H1 (cell line): ENCODE data around the gene KRTAP10-3. TPM values are rescaled to one million over a fixed set of nuclear protein-coding genes. Genes with fewer than 3 reads are reported as not detected.

Experiments used
- CTCF ChIA-PET: fragments of 300-600 bp; sonication (Branson Sonifier 250); formaldehyde crosslinking; loops from one replicate; lab custom pipeline; 2021; ENCODE audit not compliant: partially characterized antibody; lab: Charles Lee
- POLR2A ChIA-PET: fragments of 300-600 bp; sonication (Branson Sonifier 250); formaldehyde crosslinking; loops from one replicate; lab custom pipeline; 2021; ENCODE audit warnings: inconsistent platforms; ENCODE audit not compliant: partially characterized antibody; lab: Charles Lee
- DNase-seq, 2 experiments: peaks; one replicate each; pipeline versions ENCODE4 v3.0.0 to v3.0.0-alpha.2; 2010 to 2022; ENCODE audit warnings: low spot score in 2 of 2, low read depth in 1 of 2, mixed read lengths in 1 of 2
- FAIRE-seq: peaks from 2 replicates; lab custom pipeline; 2011; peaks lifted over from hg19 to GRCh38; lab: Jason Lieb, UNC
- H2AFZ ChIP-seq: 2 replicates; pipeline ENCODE4 v1.8.1; 2012; ENCODE audit warnings: low read length, inconsistent platforms
- H2AK5ac ChIP-seq: 2 replicates; pipeline ENCODE4 v1.6.1; 2013; ENCODE audit warnings: low read depth, low read length
- H2BK120ac ChIP-seq: replicated peaks from 2 replicates; pipeline ENCODE3; 2013; ENCODE audit warnings: low read depth, low read length, inconsistent platforms
- H2BK12ac ChIP-seq: 2 replicates; pipeline ENCODE4 v1.6.1; 2013; ENCODE audit warnings: low read depth, low read length
- H2BK15ac ChIP-seq: 2 replicates; pipeline ENCODE4 v1.6.1; 2013; ENCODE audit warnings: low read length
- H2BK20ac ChIP-seq: 2 replicates; pipeline ENCODE4 v1.6.1; 2013; ENCODE audit warnings: low read length
- H2BK5ac ChIP-seq: 2 replicates; pipeline ENCODE4 v1.6.1; 2013; ENCODE audit warnings: low read depth, low read length
- H3K14ac ChIP-seq: 2 replicates; pipeline ENCODE4 v1.6.1; 2013; ENCODE audit warnings: inconsistent platforms; ENCODE audit not compliant: insufficient read length
- H3K18ac ChIP-seq: 2 replicates; pipeline ENCODE4 v1.6.1; 2013; ENCODE audit warnings: low read length; ENCODE audit errors: extremely low read depth
- H3K23ac ChIP-seq: 2 replicates; pipeline ENCODE4 v1.6.1; 2013; ENCODE audit warnings: inconsistent platforms; ENCODE audit not compliant: insufficient read length
- H3K23me2 ChIP-seq: 2 replicates; pipeline ENCODE4 v1.6.1; 2013; ENCODE audit warnings: low read depth, low read length
- H3K27ac ChIP-seq: 2 replicates; pipeline ENCODE4 v1.6.1; 2011; ENCODE audit warnings: low read depth, low read length, inconsistent platforms
- H3K27me3 ChIP-seq, 4 experiments: replicated peaks in 1 of 4; 1 replicate in 1 of 4; 2 replicates in 3 of 4; pipeline versions ENCODE4 v1.6.1 to v1.8.1; 2011 to 2013; ENCODE audit warnings: low read length in 3 of 4, mild to moderate bottlenecking in 3 of 4, inconsistent platforms in 2 of 4, mixed read lengths in 2 of 4, moderate library complexity in 1 of 4; ENCODE audit not compliant: control insufficient read depth in 3 of 4, insufficient read depth in 3 of 4; ENCODE audit errors: extremely low read depth in 1 of 4
- H3K36me3 ChIP-seq, 4 experiments: 2 replicates each; pipeline versions ENCODE4 v1.6.1 to v1.8.1; 2011 to 2013; ENCODE audit warnings: mild to moderate bottlenecking in 4 of 4, low read length in 3 of 4, moderate library complexity in 2 of 4, control low read depth in 1 of 4, inconsistent platforms in 1 of 4; ENCODE audit not compliant: insufficient read depth in 4 of 4, control insufficient read depth in 2 of 4
- H3K4ac ChIP-seq: replicated peaks from 2 replicates; pipeline ENCODE3; 2013; ENCODE audit warnings: low read length, low read depth, mixed read lengths, inconsistent platforms; ENCODE audit not compliant: insufficient read length
- H3K4me1 ChIP-seq, 4 experiments: replicated peaks in 1 of 4; 1 replicate in 1 of 4; 2 replicates in 3 of 4; pipeline versions ENCODE4 v1.6.1 to v1.8.1; 2011 to 2013; ENCODE audit warnings: low read length in 3 of 4, inconsistent platforms in 2 of 4, mixed read lengths in 1 of 4; ENCODE audit not compliant: insufficient read depth in 4 of 4, control insufficient read depth in 3 of 4
- H3K4me2 ChIP-seq, 2 experiments: 2 replicates each; pipeline versions ENCODE4 v1.6.1 to v1.8.1; 2011 to 2013; ENCODE audit warnings: low read depth in 2 of 2, low read length in 2 of 2, control low read depth in 1 of 2, inconsistent platforms in 1 of 2, mild to moderate bottlenecking in 1 of 2; ENCODE audit not compliant: insufficient read depth in 1 of 2
- H3K4me3 ChIP-seq, 4 experiments: fragments of 200-600, 300-600 bp in 1 of 4; sonication (generic), shearing (Covaris generic), sonication (Bioruptor Twin) in 1 of 4; 2 replicates each; pipeline versions ENCODE4 v1.5.1 to v1.8.1; 2011 to 2016; ENCODE audit warnings: low read length in 4 of 4, low read depth in 3 of 4, control low read depth in 2 of 4, inconsistent platforms in 2 of 4, mild to moderate bottlenecking in 2 of 4, mixed read lengths in 1 of 4, moderate library complexity in 1 of 4; ENCODE audit not compliant: insufficient read depth in 2 of 4; ENCODE audit errors: extremely low read depth in 1 of 4
- H3K56ac ChIP-seq: replicated peaks from 2 replicates; pipeline ENCODE3; 2013; ENCODE audit warnings: low read depth, mild to moderate bottlenecking, mixed read lengths, low read length, inconsistent platforms; ENCODE audit not compliant: insufficient read length
- H3K79me1 ChIP-seq: 2 replicates; pipeline ENCODE4 v1.6.1; 2013; ENCODE audit warnings: low read depth, low read length, control low read depth
- H3K79me2 ChIP-seq, 2 experiments: 2 replicates each; pipeline versions ENCODE4 v1.6.1 to v1.8.1; 2012 to 2013; ENCODE audit warnings: low read length in 2 of 2, mild to moderate bottlenecking in 2 of 2, inconsistent platforms in 1 of 2; ENCODE audit not compliant: insufficient read depth in 2 of 2, control insufficient read depth in 1 of 2
- H3K9ac ChIP-seq, 4 experiments: replicated peaks in 1 of 4; 1 replicate in 1 of 4; 2 replicates in 3 of 4; pipeline versions ENCODE4 v1.6.1 to v1.8.1; 2011 to 2013; ENCODE audit warnings: low read depth in 3 of 4, low read length in 3 of 4, control low read depth in 2 of 4, mild to moderate bottlenecking in 2 of 4, moderate library complexity in 2 of 4, inconsistent platforms in 1 of 4; ENCODE audit errors: extremely low read depth in 1 of 4
- H3K9me3 ChIP-seq, 2 experiments: 2 replicates each; pipeline versions ENCODE4 v1.6.1 to v1.8.1; 2012 to 2013; ENCODE audit warnings: mild to moderate bottlenecking in 2 of 2, moderate library complexity in 2 of 2, control low read depth in 1 of 2, inconsistent platforms in 1 of 2, low read depth in 1 of 2, low read length in 1 of 2, mixed read lengths in 1 of 2; ENCODE audit not compliant: insufficient read depth in 2 of 2
- H4K20me1 ChIP-seq, 2 experiments: replicated peaks in 1 of 2; 2 replicates each; pipeline versions ENCODE3 to v1.8.1; 2011 to 2013; ENCODE audit warnings: inconsistent platforms in 2 of 2, low read length in 2 of 2, mild to moderate bottlenecking in 1 of 2; ENCODE audit not compliant: insufficient read depth in 2 of 2, control insufficient read depth in 1 of 2
- H4K5ac ChIP-seq: 2 replicates; pipeline ENCODE4 v1.6.1; 2013; ENCODE audit warnings: low read length, low read depth, mixed read lengths, inconsistent platforms; ENCODE audit not compliant: insufficient read length
- H4K8ac ChIP-seq: 2 replicates; pipeline ENCODE4 v1.8.0; 2013; ENCODE audit warnings: mild to moderate bottlenecking, moderate library complexity, low read length, inconsistent platforms; ENCODE audit not compliant: insufficient read depth; ENCODE audit errors: extremely low read depth
- H4K91ac ChIP-seq: replicated peaks from 2 replicates; pipeline ENCODE3; 2013; ENCODE audit warnings: low read length, mixed read lengths, inconsistent platforms; ENCODE audit not compliant: insufficient read length
- BRCA1 ChIP-seq: IDR thresholded peaks from 2 replicates; pipeline ENCODE4 v1.6.1; 2012; ENCODE audit warnings: low read depth, low read length, improper control_type of control experiment
- CEBPB ChIP-seq: IDR thresholded peaks from 2 replicates; pipeline ENCODE4 v1.6.1; 2012; ENCODE audit warnings: low read depth, low read length
- HDAC6 ChIP-seq: IDR thresholded peaks from one replicate; pipeline ENCODE4 v1.7.1; 2012; ENCODE audit warnings: low read depth, mild to moderate bottlenecking, inconsistent platforms, low read length, moderate library complexity
- POLR2A ChIP-seq, 2 experiments: IDR thresholded peaks; 1 replicate in 1 of 2; 2 replicates in 1 of 2; pipeline ENCODE4 v1.6.1; 2011; ENCODE audit warnings: low read depth in 2 of 2, low read length in 2 of 2, mild to moderate bottlenecking in 2 of 2; ENCODE audit errors: control extremely low read depth in 1 of 2
- RBBP5 ChIP-seq: IDR thresholded peaks from 2 replicates; pipeline ENCODE4 v1.7.1; 2012; ENCODE audit warnings: low read depth, mild to moderate bottlenecking, inconsistent platforms, low read length, moderate library complexity, borderline replicate concordance
- SIN3A ChIP-seq, 2 experiments: IDR thresholded peaks in 1 of 2; conservative IDR thresholded peaks in 1 of 2; 2 replicates each; pipeline ENCODE4 v1.6.1; 2011 to 2012; ENCODE audit warnings: low read length in 2 of 2, improper control_type of control experiment in 1 of 2, low read depth in 1 of 2, mild to moderate bottlenecking in 1 of 2
- SP2 ChIP-seq: IDR thresholded peaks from 2 replicates; pipeline ENCODE4 v1.6.1; 2012; ENCODE audit warnings: mild to moderate bottlenecking, low read length, inconsistent platforms
- SRF ChIP-seq: IDR thresholded peaks from 2 replicates; pipeline ENCODE4 v1.6.1; 2011; ENCODE audit warnings: mild to moderate bottlenecking, low read depth, low read length, moderate library complexity
- SUZ12 ChIP-seq: fragments of 200-600 bp; sonication (generic); IDR thresholded peaks from 2 replicates; pipeline ENCODE4 v1.6.1; 2012; ENCODE audit warnings: mild to moderate bottlenecking, inconsistent platforms, low read length, moderate library complexity, mixed read lengths
- USF2 ChIP-seq: IDR thresholded peaks from 2 replicates; pipeline ENCODE4 v1.6.1; 2011; ENCODE audit warnings: low read length, improper control_type of control experiment
- ZNF274 ChIP-seq: IDR thresholded peaks from 2 replicates; pipeline ENCODE4 v1.7.0; 2012; ENCODE audit warnings: low read length, borderline replicate concordance; ENCODE audit errors: extremely low read depth
- WGBS, 2 experiments: shearing (Covaris generic) in 1 of 2; methylation state at CpG; one replicate each; pipeline versions ENCODE4 v1.1.6 to v1.1.7; 2013 to 2015; ENCODE audit warnings: low lambda C conversion rate in 2 of 2, mixed read lengths in 2 of 2, inconsistent platforms in 1 of 2, low coverage in 1 of 2, missing lambda C conversion rate in 1 of 2; ENCODE audit not compliant: insufficient replicate concordance in 2 of 2, insufficient coverage in 1 of 2, insufficient read length in 1 of 2; ENCODE audit errors: extremely low coverage in 1 of 2, missing lambda C conversion rate in 1 of 2; 5-methylcytosine and 5-hydroxymethylcytosine counted together
- polyA plus RNA-seq, 7 experiments: library from polyadenylated mRNA; depleted of rRNA in 3 of 7; stranded (reverse) in 5 of 7; unstranded in 2 of 7; fragments of >200 nt in 5 of 7; fragments of 200-250 nt in 2 of 7; gene quantifications; 1 replicate in 5 of 7; 2 replicates in 1 of 7; 4 replicates in 1 of 7; pipeline versions ENCODE4 v1.2.1 to v1.2.3, GENCODE V29; 2011 to 2013; ENCODE audit warnings: missing spikeins in 2 of 7, mixed read lengths in 2 of 7
- total RNA-seq: library from RNA; stranded (reverse); fragmentation: NEBNext Ultra II Directional; extraction: Animal tissue kit (Norgen Biotek cat#: 25700); gene quantifications from 2 replicates; pipeline ENCODE4 v1.2.1, GENCODE V29; 2021
- TF ChIP-seq, protein P1 (sequence below): IDR thresholded peaks from 2 replicates; pipeline ENCODE4 v1.6.1; 2012; ENCODE audit warnings: inconsistent platforms

KRTAP10-3 gene
- total and polyA plus RNA-seq, 2 of the 8 experiments (the other 6 are each of a cell fraction or from before 2014, with no cell fraction given) = not detected

GRCh38 chr21:44511938-44512275 is 46.7 kb downstream of the KRTAP10-3 start:
- Histone ChIP-seq H4K20me1 (peaks cover 3 to 6% of the 10 kb centered on the region in 2 experiments), H3K27me3 (no peaks in the 10 kb centered on the region), H2BK5ac (no peak overlapping the region), H3K23ac (no peak overlapping the region), H2BK20ac (no peak overlapping the region), H3K9ac (no peak overlapping the region), H3K9me3 (no peaks in the 10 kb centered on the region), H4K91ac (no peak overlapping the region), H3K27ac (no peak overlapping the region), H4K8ac (no peak overlapping the region), H3K79me2 (no peaks in the 10 kb centered on the region), H3K79me1 (no peaks in the 10 kb centered on the region), H3K4me2 (no peak overlapping the region), H2AK5ac (no peak overlapping the region), H3K4me3 (no peak overlapping the region), H4K5ac (no peak overlapping the region), H3K23me2 (0 out of 2 replicates have a peak, but pooled peaks cover 2% of the 10 kb centered on the region), H3K4me1 (no peaks in the 10 kb centered on the region; a peak in 2 of 7 replicates), H3K36me3 (peaks cover 0 to 8% (median 8%) of the 10 kb centered on the region in 4 experiments; a peak in 4 of 8 replicates), H3K14ac (no peak overlapping the region), H2BK120ac (no peak overlapping the region), H3K56ac (no peak overlapping the region), H3K4ac (no peak overlapping the region), H2BK15ac (no peak overlapping the region), H2AFZ (no peak overlapping the region), H3K18ac (no peak overlapping the region), H2BK12ac (no peak overlapping the region)
- FAIRE-seq (no peak), DNase-seq (no peak)
- POLR2A ChIA-PET = no interaction called here
- WGBS, 2 experiments = 89% methylated on average over 7 of the region's 8 CpGs; no CpG with 5 or more reads in 1 of the 2 experiments
- CTCF ChIA-PET = interaction anchor here (0.6 to 4.0 kb wide), 4 partner anchors 8 to 751 kb away, joined by 3 to 21 read pairs (median 10); no protein-coding TSS in a partner anchor
- TF ChIP-seq CEBPB (no peak), SP2 (no peak), SRF (no peak), RBBP5 (no peak), ZNF274 (no peak), BRCA1 (no peak), SUZ12 (no peak), HDAC6 (no peak), SIN3A (conservative IDR thresholded peaks at IDR 0.05 in 1 of 2, IDR thresholded peaks at IDR 0.05 in 1 of 2; ENCODE audit: low read depth in 1 of 2, low read length in 2 of 2) (no peak), POLR2A (IDR thresholded peaks at IDR 0.05; ENCODE audit: control extremely low read depth in 1 of 2, low read depth in 2 of 2, low read length in 2 of 2) (no peak), USF2 (no peak)
- TF ChIP-seq, protein P1, sequence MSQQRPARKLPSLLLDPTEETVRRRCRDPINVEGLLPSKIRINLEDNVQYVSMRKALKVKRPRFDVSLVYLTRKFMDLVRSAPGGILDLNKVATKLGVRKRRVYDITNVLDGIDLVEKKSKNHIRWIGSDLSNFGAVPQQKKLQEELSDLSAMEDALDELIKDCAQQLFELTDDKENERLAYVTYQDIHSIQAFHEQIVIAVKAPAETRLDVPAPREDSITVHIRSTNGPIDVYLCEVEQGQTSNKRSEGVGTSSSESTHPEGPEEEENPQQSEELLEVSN = no peak
